Neuronal stem cell (in vitro differentiated cells): Measurements from ENCODE around the gene GRIN2B.

Experiments used
- DNase-seq: peaks from one replicate; pipeline ENCODE4 v3.0.0-alpha.2; 2013; ENCODE audit warnings: low spot score
- H2AFZ ChIP-seq: one replicate; pipeline ENCODE4 v1.6.1; 2013; ENCODE audit warnings: mild to moderate bottlenecking, low read length, inconsistent platforms
- H2AK5ac ChIP-seq: 2 replicates; pipeline ENCODE4 v1.6.1; 2013; ENCODE audit warnings: low read depth, mild to moderate bottlenecking, inconsistent platforms, low read length, moderate library complexity, mixed read lengths
- H2BK120ac ChIP-seq: 2 replicates; pipeline ENCODE4 v1.6.1; 2013; ENCODE audit warnings: low read depth, mild to moderate bottlenecking, inconsistent platforms, low read length, moderate library complexity, mixed read lengths
- H2BK12ac ChIP-seq: one replicate; pipeline ENCODE4 v1.6.1; 2013; ENCODE audit warnings: low read length, inconsistent platforms
- H2BK15ac ChIP-seq: 2 replicates; pipeline ENCODE4 v1.6.1; 2013; ENCODE audit warnings: mild to moderate bottlenecking, low read length, inconsistent platforms, mixed read lengths
- H2BK5ac ChIP-seq: one replicate; pipeline ENCODE4 v1.6.1; 2013; ENCODE audit warnings: inconsistent platforms, mild to moderate bottlenecking, low read length, moderate library complexity
- H3K14ac ChIP-seq: one replicate; pipeline ENCODE4 v1.6.1; 2013; ENCODE audit warnings: low read length, inconsistent platforms
- H3K18ac ChIP-seq: 2 replicates; pipeline ENCODE4 v1.6.1; 2013; ENCODE audit warnings: low read length, inconsistent platforms
- H3K23ac ChIP-seq: 2 replicates; pipeline ENCODE4 v1.6.1; 2013; ENCODE audit warnings: low read depth, mild to moderate bottlenecking, mixed read lengths, low read length, inconsistent platforms; ENCODE audit not compliant: poor library complexity
- H3K27ac ChIP-seq: replicated peaks from 3 replicates; pipeline ENCODE4 v1.5.1; 2013; ENCODE audit warnings: low read length, inconsistent platforms
- H3K27me3 ChIP-seq, 3 experiments: 2 replicates each; pipeline ENCODE4 v1.6.1; 2013; ENCODE audit warnings: low read length in 3 of 3, mild to moderate bottlenecking in 2 of 3, inconsistent platforms in 1 of 3, low read depth in 1 of 3, mixed read lengths in 1 of 3, moderate library complexity in 1 of 3; ENCODE audit not compliant: control insufficient read depth in 3 of 3, insufficient read depth in 3 of 3
- H3K36me3 ChIP-seq, 2 donors: replicated peaks in 1 of 2; 2 replicates each; pipeline ENCODE4 v1.6.1; 2013; ENCODE audit warnings: low read length in 2 of 2; ENCODE audit not compliant: control insufficient read depth in 2 of 2, insufficient read depth in 2 of 2
- H3K4ac ChIP-seq: 2 replicates; pipeline ENCODE4 v1.6.1; 2013; ENCODE audit warnings: inconsistent platforms, mild to moderate bottlenecking, low read length, moderate library complexity
- H3K4me1 ChIP-seq, 2 donors: 1 replicate in 1 of 2; 2 replicates in 1 of 2; pipeline ENCODE4 v1.6.1; 2013; ENCODE audit warnings: low read length in 2 of 2, low read depth in 1 of 2; ENCODE audit not compliant: control insufficient read depth in 2 of 2, insufficient read depth in 1 of 2
- H3K4me2 ChIP-seq: one replicate; pipeline ENCODE4 v1.6.1; 2013; ENCODE audit warnings: mild to moderate bottlenecking, low read length, inconsistent platforms; ENCODE audit not compliant: insufficient read depth, poor library complexity, severe bottlenecking
- H3K4me3 ChIP-seq, 2 donors: 2 replicates each; pipeline ENCODE4 v1.5.1; 2013; ENCODE audit warnings: low read length in 2 of 2, mild to moderate bottlenecking in 2 of 2, inconsistent platforms in 1 of 2, moderate library complexity in 1 of 2
- H3K79me1 ChIP-seq: one replicate; pipeline ENCODE4 v1.6.1; 2013; ENCODE audit warnings: low read depth, mild to moderate bottlenecking, inconsistent platforms, low read length, moderate library complexity
- H3K9ac ChIP-seq: one replicate; pipeline ENCODE4 v1.6.1; 2013; ENCODE audit warnings: mild to moderate bottlenecking, low read depth, low read length, inconsistent platforms; ENCODE audit not compliant: poor library complexity
- H3K9me3 ChIP-seq, 2 donors: replicated peaks in 1 of 2; 2 replicates each; pipeline versions ENCODE3 to v1.6.1; 2013; ENCODE audit warnings: low read length in 2 of 2, mild to moderate bottlenecking in 2 of 2, inconsistent platforms in 1 of 2, low read depth in 1 of 2, mixed read lengths in 1 of 2, moderate library complexity in 1 of 2; ENCODE audit not compliant: control insufficient read depth in 2 of 2, insufficient read depth in 1 of 2
- H4K8ac ChIP-seq: one replicate; pipeline ENCODE4 v1.6.1; 2013; ENCODE audit warnings: low read depth, mild to moderate bottlenecking, inconsistent platforms, low read length, moderate library complexity
- H4K91ac ChIP-seq: one replicate; pipeline ENCODE4 v1.6.1; 2013; ENCODE audit warnings: low read length, low read depth, mild to moderate bottlenecking, inconsistent platforms; ENCODE audit not compliant: poor library complexity
- WGBS, 2 donors: extraction: QIAGEN DNeasy Blood & Tissue Kit; methylation state at CpG; one replicate each; pipeline ENCODE4 v1.1.7; 2013; ENCODE audit warnings: missing lambda C conversion rate in 2 of 2, mixed read lengths in 1 of 2; ENCODE audit not compliant: insufficient read length in 2 of 2, insufficient replicate concordance in 1 of 2; ENCODE audit errors: extremely low coverage in 2 of 2; 5-methylcytosine and 5-hydroxymethylcytosine counted together

The GRIN2B gene

DNA sequence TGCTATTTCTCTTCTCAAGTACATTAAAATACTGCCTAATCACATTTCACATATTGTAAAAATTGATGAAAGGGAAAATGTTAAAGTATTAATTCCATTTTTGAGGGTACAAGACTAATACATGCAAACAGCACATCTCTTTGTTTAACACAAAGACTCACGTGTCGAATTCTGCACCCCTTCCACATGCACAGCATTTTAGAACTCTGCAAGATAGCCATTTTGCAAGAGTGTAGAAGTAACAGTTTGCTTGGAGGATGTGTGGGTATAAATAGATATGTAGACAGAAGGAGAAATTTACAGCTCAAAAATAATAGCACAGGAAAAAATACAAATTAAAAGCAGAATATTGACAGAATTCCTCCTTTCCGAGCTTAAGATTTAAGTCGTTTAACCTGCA lies 2.5 kb downstream of the GRIN2B start:
- Histone ChIP-seq H2BK120ac (no peak overlapping the region), H3K4ac (no peak overlapping the region), H3K36me3 (peaks cover 0 to 20% of the 10 kb centered on the region in 2 donors), H3K18ac (no peak overlapping the region), H3K4me2 (no peak overlapping the region), H2AK5ac (no peak overlapping the region), H2BK12ac (no peak overlapping the region), H2BK5ac (no peak overlapping the region), H3K27ac (no peak overlapping the region), H2BK15ac (no peak overlapping the region), H3K4me1 (peaks cover 5 to 16% of the 10 kb centered on the region in 2 donors), H4K8ac (no peak overlapping the region), H3K14ac (no peak overlapping the region), H3K27me3 (peaks cover 0 to 31% (median 4%) of the 10 kb centered on the region in 3 experiments), H2AFZ (no peak overlapping the region), H3K9ac (no peak overlapping the region), H3K79me1 (no peaks in the 10 kb centered on the region), H4K91ac (no peak overlapping the region), H3K9me3 (peaks cover 0 to 3% of the 10 kb centered on the region in 2 donors), H3K23ac (no peak overlapping the region), H3K4me3 (peak overlapping the region in 1 of 2 donors; percentile 54)
- WGBS, 2 donors, result no CpG with 5 or more reads among the region's 4 CpGs
- no peak for DNase-seq

DNA sequence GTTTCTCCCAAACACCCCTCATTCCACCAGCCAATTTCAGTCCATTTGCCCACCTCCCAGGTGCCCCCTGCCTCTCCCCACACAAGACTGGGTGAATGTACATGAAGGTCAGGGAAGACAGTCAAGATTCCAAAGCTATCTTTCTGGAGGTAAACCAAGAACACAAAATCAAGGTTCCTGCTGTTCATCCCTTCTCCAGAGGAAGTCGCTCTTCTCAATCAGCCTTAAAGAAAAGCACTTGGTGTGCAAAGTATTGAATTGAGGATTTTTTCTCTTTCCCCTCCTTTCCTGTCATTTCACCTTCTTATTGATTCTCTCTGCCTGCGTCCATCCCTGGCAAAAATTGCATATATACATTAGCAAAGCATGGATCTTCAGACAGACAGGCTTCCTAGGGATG lies 4.5 kb downstream of the GRIN2B start:
- no peak overlapping the region for H4K8ac ChIP-seq
- no peak overlapping the region for H3K23ac ChIP-seq
- H4K91ac ChIP-seq, result no peak overlapping the region
- no peak overlapping the region for H3K14ac ChIP-seq
- H2AFZ ChIP-seq, result no peak overlapping the region
- H2BK15ac ChIP-seq, result no peak overlapping the region
- no peak overlapping the region for H3K4ac ChIP-seq
- H3K36me3 ChIP-seq, result peaks cover 0 to 38% of the 10 kb centered on the region in 2 donors
- H3K27me3 ChIP-seq, result peaks cover 0 to 28% (median 4%) of the 10 kb centered on the region in 3 experiments
- H2BK120ac ChIP-seq, result no peak overlapping the region
- no peak overlapping the region for H3K4me2 ChIP-seq
- H3K79me1 ChIP-seq, result no peaks in the 10 kb centered on the region
- no peak overlapping the region for H2BK5ac ChIP-seq
- no peak overlapping the region for H3K27ac ChIP-seq
- H2AK5ac ChIP-seq, result no peak overlapping the region
- peaks cover 5 to 16% of the 10 kb centered on the region in 2 donors for H3K4me1 ChIP-seq
- no CpG with 5 or more reads among the region's 2 CpGs for WGBS, 2 donors
- no peaks in the 10 kb centered on the region for H3K9me3 ChIP-seq
- DNase-seq, result no peak
- no peak overlapping the region for H3K18ac ChIP-seq
- H3K9ac ChIP-seq, result no peak overlapping the region
- no peak overlapping the region for H2BK12ac ChIP-seq
- H3K4me3 ChIP-seq, result no peak overlapping the region

DNA sequence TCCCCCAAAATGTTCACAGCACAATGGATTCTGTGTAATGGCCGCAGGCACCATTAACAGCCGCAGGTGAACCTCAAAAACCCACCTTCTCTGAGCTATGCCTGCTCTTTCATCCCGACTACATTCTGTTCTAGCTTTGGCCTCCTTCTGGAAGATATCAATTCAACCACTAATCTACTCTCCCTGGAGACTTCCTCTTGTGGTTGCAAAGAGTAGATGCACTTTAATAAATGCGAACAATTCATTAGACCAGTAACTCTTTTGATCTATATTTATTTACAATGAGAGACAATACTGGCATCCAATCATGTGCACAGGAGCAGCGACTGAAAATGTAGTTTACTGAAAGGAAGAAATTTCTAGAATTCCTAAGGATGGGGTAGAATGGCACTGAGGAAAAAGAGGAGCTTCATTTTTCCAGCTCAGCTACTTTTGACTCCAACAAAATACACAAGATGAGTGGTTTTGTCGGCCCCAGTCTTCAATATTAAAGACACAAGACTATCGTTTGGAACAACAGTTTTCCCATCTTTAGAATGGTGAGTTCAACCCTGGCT lies 5.3 kb downstream of the GRIN2B start:
- no peaks in the 10 kb centered on the region for H3K79me1 ChIP-seq
- H3K36me3 ChIP-seq, result peaks cover 0 to 40% of the 10 kb centered on the region in 2 donors
- H3K9me3 ChIP-seq, result no peaks in the 10 kb centered on the region
- no peak overlapping the region for H3K9ac ChIP-seq
- H3K27ac ChIP-seq, result no peak overlapping the region
- no CpG with 5 or more reads among the region's 7 CpGs for WGBS, 2 donors
- H3K18ac ChIP-seq, result no peak overlapping the region
- no peak overlapping the region for H2BK12ac ChIP-seq
- no peak for DNase-seq
- peaks cover 0 to 21% (median 4%) of the 10 kb centered on the region in 3 experiments for H3K27me3 ChIP-seq
- H3K4me2 ChIP-seq, result no peak overlapping the region
- no peak overlapping the region for H3K4me3 ChIP-seq
- no peak overlapping the region for H3K4ac ChIP-seq
- no peak overlapping the region for H3K23ac ChIP-seq
- H2BK15ac ChIP-seq, result no peak overlapping the region
- no peak overlapping the region for H2AK5ac ChIP-seq
- no peak overlapping the region for H4K91ac ChIP-seq
- H3K14ac ChIP-seq, result no peak overlapping the region
- no peak overlapping the region for H2BK120ac ChIP-seq
- H2BK5ac ChIP-seq, result no peak overlapping the region
- H3K4me1 ChIP-seq, result peaks cover 5 to 16% of the 10 kb centered on the region in 2 donors
- H2AFZ ChIP-seq, result no peak overlapping the region
- H4K8ac ChIP-seq, result no peak overlapping the region

DNA sequence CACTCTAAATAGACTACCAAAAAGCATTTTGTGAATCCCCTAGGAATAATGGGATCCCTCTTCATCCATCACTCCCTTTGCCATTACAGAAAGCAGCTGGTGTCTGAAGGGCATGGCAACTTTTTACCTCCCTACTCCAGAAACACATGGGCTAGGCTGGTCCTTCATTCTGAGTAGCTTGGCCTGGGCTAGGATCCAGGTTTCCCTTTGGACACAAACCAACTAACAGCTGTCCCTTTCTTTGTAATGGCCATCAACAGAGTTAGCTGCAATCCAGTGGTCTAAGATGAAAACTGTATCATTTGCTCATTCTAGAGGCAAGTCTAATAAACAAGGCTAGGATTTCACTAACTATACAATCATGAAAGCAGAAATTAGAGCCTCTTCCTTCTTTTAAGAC lies 7.4 kb downstream of the GRIN2B start:
- no peak overlapping the region for H2BK12ac ChIP-seq
- no peak overlapping the region for H3K4ac ChIP-seq
- no peaks in the 10 kb centered on the region for H3K79me1 ChIP-seq
- H3K27ac ChIP-seq, result no peak overlapping the region
- no peak for DNase-seq
- H3K27me3 ChIP-seq, result peaks cover 0 to 3% (median 0%) of the 10 kb centered on the region in 3 experiments
- H2BK120ac ChIP-seq, result no peak overlapping the region
- no peak overlapping the region for H4K8ac ChIP-seq
- H3K4me2 ChIP-seq, result no peak overlapping the region
- H2BK5ac ChIP-seq, result no peak overlapping the region
- H3K9ac ChIP-seq, result no peak overlapping the region
- no peak overlapping the region for H2BK15ac ChIP-seq
- H3K9me3 ChIP-seq, result no peaks in the 10 kb centered on the region
- H3K18ac ChIP-seq, result no peak overlapping the region
- H3K14ac ChIP-seq, result no peak overlapping the region
- H3K23ac ChIP-seq, result no peak overlapping the region
- H2AFZ ChIP-seq, result no peak overlapping the region
- H3K4me1 ChIP-seq, result peaks cover 3 to 5% of the 10 kb centered on the region in 2 donors
- H3K4me3 ChIP-seq, result no peak overlapping the region
- H4K91ac ChIP-seq, result no peak overlapping the region
- H2AK5ac ChIP-seq, result no peak overlapping the region
- H3K36me3 ChIP-seq, result peaks cover 0 to 52% of the 10 kb centered on the region in 2 donors
